Activated T-cell treated with anti-CD3 and anti-CD28 coated beads for 48 hours (primary cell): Measurements from ENCODE around the gene AGBL3.
"Not testable (repeated sequence)": the region's sequence is repeated elsewhere in the genome, so short reads cannot be mapped to it uniquely, and the experiment has no call there.

ENCODE experiments used
- DNase-seq: peaks from one replicate; pipeline ENCODE4 v3.0.0-alpha.2; 2020; ENCODE audit warnings: low read depth

The AGBL3 gene

DNA sequence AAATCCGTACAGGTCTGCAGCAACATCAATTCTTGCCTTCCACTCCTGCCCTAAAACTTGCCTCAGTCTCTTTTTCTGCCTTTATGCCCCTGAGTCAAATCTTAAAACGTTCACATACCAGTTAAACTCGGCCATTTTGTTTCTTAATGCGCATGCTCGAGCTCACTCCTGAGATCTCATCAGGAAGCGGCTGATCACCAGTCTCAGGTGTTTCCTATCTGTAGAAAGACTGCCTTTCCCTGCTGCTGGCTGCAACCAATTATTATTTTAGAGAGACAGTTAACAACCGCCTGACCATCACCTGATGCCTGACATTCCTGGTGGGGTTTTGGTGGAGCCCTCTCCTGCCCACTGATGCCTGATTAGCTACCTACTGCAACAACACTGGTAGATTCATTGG lies 91.3 kb downstream of the AGBL3 start:
- DNase-seq: no peak

GRCh38 chr7:135078051-135078450 lies 91.7 kb downstream of the AGBL3 start:
- DNase-seq: no peak

GRCh38 chr7:135079068-135079467 lies 92.8 kb downstream of the AGBL3 start:
- DNase-seq: no peak

GRCh38 chr7:135083005-135083404 lies 96.7 kb downstream of the AGBL3 start:
- no peak for DNase-seq

- no peak for DNase-seq
Measured at GRCh38 chr7:135088566-135088965, 102.3 kb downstream of the AGBL3 start.

- no peak for DNase-seq
Measured at GRCh38 chr7:135091717-135092116, 105.4 kb downstream of the AGBL3 start.

- no peak for DNase-seq
Measured at GRCh38 chr7:135094472-135095237, 108.3 kb downstream of the AGBL3 start.

- no peak for DNase-seq
Measured at GRCh38 chr7:135095450-135095849, 109.1 kb downstream of the AGBL3 start.

- no peak for DNase-seq
Measured at GRCh38 chr7:135098391-135098790, 112.1 kb downstream of the AGBL3 start.

- no peak for DNase-seq
Measured at GRCh38 chr7:135100856-135101255, 114.5 kb downstream of the AGBL3 start.

- no peak for DNase-seq
Measured at GRCh38 chr7:135102372-135102771, 116.1 kb downstream of the AGBL3 start.

- DNase-seq: no peak
Measured at GRCh38 chr7:135109562-135109961, 123.3 kb downstream of the AGBL3 start.

DNA sequence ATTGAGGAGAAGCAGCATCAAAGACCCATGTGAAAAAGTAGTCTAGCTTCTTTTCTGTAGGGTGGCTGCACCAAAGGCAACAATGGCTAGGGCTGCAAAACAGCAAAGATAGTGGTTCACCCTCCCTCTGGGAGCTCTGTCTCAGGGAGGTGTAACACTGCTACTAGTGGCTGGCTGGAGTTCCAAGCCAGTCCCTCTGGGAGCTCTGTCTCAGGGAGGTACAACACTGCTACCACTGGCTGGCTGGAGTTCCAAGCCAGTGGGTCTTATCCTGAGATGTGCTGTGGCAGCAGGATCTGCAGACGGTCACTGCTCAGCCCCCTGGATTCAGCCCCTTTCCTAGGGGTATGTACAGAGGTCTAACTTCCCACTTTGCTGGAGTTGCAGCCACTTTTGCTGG lies 123.7 kb downstream of the AGBL3 start:
- no peak for DNase-seq

DNA sequence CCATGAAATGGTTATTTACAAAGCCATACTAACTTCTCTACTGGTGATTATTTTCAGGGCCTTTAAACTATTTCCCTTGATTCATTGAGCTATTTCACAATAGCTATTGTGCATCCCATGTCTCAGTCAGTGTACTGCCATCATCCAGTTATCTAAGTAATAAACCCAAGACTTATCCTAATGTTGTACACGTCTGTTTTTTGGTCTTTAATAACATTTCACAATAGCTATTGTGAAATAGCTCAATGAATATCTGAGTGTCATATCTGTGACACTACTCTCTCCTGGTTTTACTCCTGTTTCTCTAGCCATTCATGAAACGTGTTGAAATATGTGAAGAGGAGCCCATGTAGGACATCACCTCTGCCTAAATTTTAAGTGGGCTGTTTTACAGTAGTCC lies 125.1 kb downstream of the AGBL3 start:
- no peak for DNase-seq

- no peak for DNase-seq
Measured at GRCh38 chr7:135114622-135115021, 128.3 kb downstream of the AGBL3 start.

GRCh38 chr7:135117096-135117495 lies 130.8 kb downstream of the AGBL3 start:
- DNase-seq: no peak

GRCh38 chr7:135121868-135122267 lies 135.6 kb downstream of the AGBL3 start:
- DNase-seq: no peak

GRCh38 chr7:135124631-135125030 lies 138.3 kb downstream of the AGBL3 start:
- DNase-seq: not testable (repeated sequence)

DNA sequence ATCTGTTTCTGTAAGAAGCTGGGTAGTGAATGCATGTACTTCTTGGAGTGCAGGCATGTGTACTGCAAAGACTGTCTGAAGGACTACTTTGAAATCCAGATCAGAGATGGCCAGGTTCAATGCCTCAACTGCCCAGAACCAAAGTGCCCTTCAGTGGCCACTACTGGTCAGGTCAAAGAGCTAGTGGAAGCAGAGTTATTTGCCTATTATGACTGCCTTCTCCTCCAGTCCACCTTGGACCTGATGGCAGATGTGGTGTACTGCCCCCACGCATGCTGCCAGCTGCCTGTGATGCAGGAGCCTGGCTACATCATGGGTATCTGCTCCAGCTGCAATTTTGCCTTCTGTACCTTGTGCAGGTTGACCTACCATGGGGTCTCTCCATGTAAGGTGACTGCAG lies 142.6 kb downstream of the AGBL3 start:
- DNase-seq: no peak

DNA sequence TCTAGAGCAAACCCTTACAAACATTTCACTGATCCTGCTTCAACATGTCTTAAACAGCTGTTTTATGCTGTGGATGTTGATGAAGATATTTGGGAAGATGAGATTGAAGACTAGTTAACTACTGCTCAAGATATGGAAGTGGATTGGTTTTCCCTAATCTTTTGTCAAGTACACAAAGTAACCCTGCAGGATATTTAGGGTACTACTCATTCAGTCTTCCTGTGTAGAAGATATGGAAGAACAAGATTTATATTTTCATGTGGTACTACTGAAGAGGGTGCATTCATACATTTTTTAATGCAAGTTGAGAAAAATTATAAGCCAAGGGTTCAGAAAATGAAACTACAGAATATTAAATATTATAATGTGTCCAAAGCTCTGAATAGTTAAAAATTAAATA lies 143.3 kb downstream of the AGBL3 start:
- no peak for DNase-seq

DNA sequence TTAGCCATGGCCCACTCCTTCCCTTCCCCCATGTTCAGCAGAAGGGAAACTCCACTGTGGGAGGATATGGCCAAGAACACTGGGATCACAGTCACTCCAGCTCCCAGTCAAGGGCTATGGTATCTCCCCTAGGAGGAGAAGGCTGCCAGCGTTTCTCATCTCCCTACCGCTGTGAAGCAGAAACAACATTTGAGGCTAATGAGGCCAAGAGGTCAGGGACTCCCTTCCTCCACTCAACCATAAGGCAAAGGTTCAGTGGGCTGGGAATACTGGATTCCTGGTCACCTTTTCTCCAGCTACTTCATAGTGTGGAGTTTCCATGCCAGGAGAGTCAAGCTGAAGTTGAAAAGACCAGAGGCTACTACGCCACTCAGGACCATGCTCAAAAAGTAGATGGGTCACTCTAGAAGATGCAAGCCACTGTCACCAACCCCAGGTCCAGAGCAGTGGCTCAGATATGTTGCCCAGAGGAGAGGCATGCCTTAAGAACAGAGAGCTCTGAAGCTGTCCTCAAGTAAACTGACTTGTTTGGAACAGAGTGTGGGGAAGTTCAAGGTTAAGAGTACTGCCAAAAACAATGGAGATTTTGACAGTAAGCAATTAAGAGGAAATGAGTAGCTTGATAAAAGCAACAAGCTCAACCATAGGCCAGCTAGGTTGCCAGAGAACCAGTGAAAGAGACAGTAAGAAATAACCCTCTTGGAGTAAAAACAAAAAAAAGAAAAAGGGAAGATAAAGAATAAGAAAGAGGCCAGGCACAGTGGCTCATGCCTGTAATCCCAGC lies 157.8 kb downstream of the AGBL3 start:
- no peak for DNase-seq

GRCh38 chr7:135147341-135147898 lies 161.1 kb downstream of the AGBL3 start:
- DNase-seq: no peak
